Caco-2 (cell line): ENCODE measurements around the gene GABPA. TPM values are rescaled to one million over a fixed set of nuclear protein-coding genes. Genes with fewer than 3 reads are reported as not detected.
"Not testable (repeated sequence)": the region's sequence is repeated elsewhere in the genome, so short reads cannot be mapped to it uniquely, and the experiment has no call there.

Experiments used
- BruUV-seq: library from RNA; stranded (reverse); fragments of 400-500 nt; replicated peaks from 2 replicates; lab custom pipeline; 2021; lab: Mats Ljungman, UMichigan
- CTCF ChIA-PET: fragments of 300-600 bp; sonication (Branson Sonifier 250); formaldehyde crosslinking; loops from one replicate; lab custom pipeline; 2022; ENCODE audit warnings: antibody characterized with exemption; lab: Charles Lee
- POLR2A ChIA-PET: fragments of 300-600 bp; sonication (Branson Sonifier 250); formaldehyde crosslinking; loops from one replicate; lab custom pipeline; 2022; ENCODE audit warnings: antibody characterized with exemption; lab: Charles Lee
- DNase-seq, 2 experiments: peaks; one replicate each; pipeline versions ENCODE4 v3.0.0 to v3.0.0-alpha.2; 2020 to 2022
- H3K27me3 ChIP-seq: replicated peaks from 2 replicates; pipeline ENCODE4 v1.6.0; 2011; ENCODE audit warnings: low read length; ENCODE audit not compliant: control insufficient read depth, insufficient read depth
- H3K36me3 ChIP-seq: 2 replicates; pipeline ENCODE4 v1.5.1; 2011; ENCODE audit warnings: low read length; ENCODE audit not compliant: control insufficient read depth, insufficient read depth
- H3K4me1 ChIP-seq: fragments of 250-450 bp; sonication (Bioruptor Pico); 2 replicates; pipeline ENCODE4 v1.5.1; 2020; ENCODE audit warnings: mild to moderate bottlenecking
- H3K4me3 ChIP-seq: 2 replicates; pipeline ENCODE4 v1.5.1; 2011; ENCODE audit warnings: low read depth, mild to moderate bottlenecking, control low read depth, low read length
- H3K9me3 ChIP-seq: fragments of 250-450 bp; sonication (Bioruptor Pico); 2 replicates; pipeline ENCODE4 v1.5.1; 2020; ENCODE audit warnings: mild to moderate bottlenecking, moderate library complexity
- H3K27ac Mint-ChIP-seq: one replicate; pipeline ENCODE4 v1.8.0; 2022; ENCODE audit warnings: mixed read lengths; ENCODE audit not compliant: unreplicated experiment
- H3K27me3 Mint-ChIP-seq: one replicate; pipeline ENCODE4 v1.8.0; 2022; ENCODE audit warnings: mixed read lengths; ENCODE audit not compliant: insufficient read depth, unreplicated experiment
- H3K36me3 Mint-ChIP-seq: one replicate; pipeline ENCODE4 v1.8.0; 2022; ENCODE audit warnings: mild to moderate bottlenecking, mixed read lengths; ENCODE audit not compliant: insufficient read depth, unreplicated experiment
- H3K4me1 Mint-ChIP-seq: one replicate; pipeline ENCODE4 v1.8.0; 2022; ENCODE audit warnings: low read depth, mixed read lengths; ENCODE audit not compliant: unreplicated experiment
- H3K4me3 Mint-ChIP-seq: one replicate; pipeline ENCODE4 v1.8.0; 2022; ENCODE audit warnings: mild to moderate bottlenecking, moderate library complexity, mixed read lengths; ENCODE audit not compliant: unreplicated experiment
- H3K9me3 Mint-ChIP-seq: one replicate; pipeline ENCODE4 v1.8.0; 2022; ENCODE audit warnings: mixed read lengths; ENCODE audit not compliant: unreplicated experiment
- intact Hi-C: fragments of 100-400 bp; cut with micrococcal nuclease; formaldehyde crosslinking; loops from one replicate; pipeline ENCODE4 v1.10.0; 2022; ENCODE audit not compliant: unreplicated experiment
- total RNA-seq: library from RNA; stranded (reverse); gene quantifications from 2 replicates; pipeline ENCODE4 v1.2.3, GENCODE V29; 2022
- TF ChIP-seq, protein P1 (sequence below), 2 experiments: fragments of 200-600 bp in 1 of 2; IDR thresholded peaks; 1 replicate in 1 of 2; 2 replicates in 1 of 2; pipeline versions ENCODE4 v1.5.1 to v1.8.0; 2011 to 2022; ENCODE audit warnings: antibody characterized with exemption in 1 of 2, control low read depth in 1 of 2, inconsistent platforms in 1 of 2, low read depth in 1 of 2, low read length in 1 of 2, mild to moderate bottlenecking in 1 of 2, moderate library complexity in 1 of 2; ENCODE audit not compliant: insufficient read depth in 1 of 2, severe bottlenecking in 1 of 2, unreplicated experiment in 1 of 2

GABPA gene
- total RNA-seq, 1 experiment from 2014 or later, result 17.4 TPM

DNA sequence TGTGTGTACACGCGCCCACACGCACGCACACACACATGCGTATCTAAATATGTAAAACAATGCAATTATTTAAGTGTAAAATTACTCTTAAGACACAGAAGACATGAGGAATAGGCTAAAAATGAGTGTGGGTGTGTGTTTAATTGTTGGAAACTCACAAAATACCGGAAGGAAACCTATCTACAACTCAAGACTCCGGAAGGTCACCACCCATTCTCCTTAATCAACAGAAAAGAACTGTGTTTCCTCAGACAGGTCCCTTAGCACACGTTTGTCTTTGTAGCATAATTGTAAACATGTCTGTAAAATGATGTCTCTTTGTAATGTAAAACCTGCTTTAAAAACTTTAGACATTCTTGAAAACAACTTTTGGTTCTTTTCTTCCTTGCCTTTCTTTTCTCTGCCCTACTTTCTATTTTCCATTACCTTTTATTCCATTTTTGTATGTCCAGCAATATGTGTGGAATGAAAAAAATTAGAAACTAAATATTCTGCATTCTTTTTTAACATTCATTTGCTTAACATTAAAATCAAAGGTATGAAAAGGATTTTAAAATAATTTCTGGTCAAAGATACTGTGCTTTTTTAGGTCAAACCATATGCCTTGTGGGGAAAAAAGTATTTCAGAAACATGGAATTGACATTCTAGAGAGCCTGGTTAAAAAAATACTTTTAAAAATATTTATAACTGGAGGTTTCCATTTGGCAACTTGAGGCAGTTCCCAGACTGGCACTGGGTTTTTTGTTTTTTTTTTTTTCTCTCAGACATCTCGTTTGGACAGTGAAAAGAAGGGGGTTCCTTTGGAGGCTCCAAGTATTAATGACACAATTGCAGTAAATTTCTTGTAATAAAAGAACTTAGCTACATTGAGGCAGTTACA, 46.3 kb upstream of the GABPA start:
- intact Hi-C loops, result no loop called here

DNA sequence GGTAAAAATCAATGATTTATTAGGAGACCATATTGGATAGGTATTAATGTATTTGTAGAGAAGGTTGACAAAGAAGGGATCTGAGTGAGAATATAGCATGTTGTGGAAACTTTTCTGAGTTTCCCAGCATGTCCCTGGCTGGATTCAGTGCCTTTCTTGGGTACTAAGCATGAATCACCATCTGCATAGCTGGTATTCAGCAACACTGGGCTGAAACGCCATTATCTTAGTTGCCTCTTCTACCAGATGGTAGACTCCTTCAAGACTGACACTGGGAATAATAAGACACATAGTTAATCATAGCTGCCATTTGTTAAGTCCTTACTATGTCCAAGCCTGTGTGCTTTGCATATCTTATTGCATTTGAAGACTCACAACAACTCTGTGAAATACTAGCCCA, 45.5 kb upstream of the GABPA start:
- intact Hi-C loops, result no loop called here
- H3K27me3 ChIP-seq, result no peaks in the 10 kb centered on the region
- no TSS peak for BruUV-seq

More for the DNA sequence above, 46.3 kb upstream of the GABPA start:
- Histone ChIP-seq H3K36me3 (no peaks in the 10 kb centered on the region), H3K27me3 (no peaks in the 10 kb centered on the region), H3K9me3 (no peaks in the 10 kb centered on the region), H3K4me1 (no peaks in the 10 kb centered on the region), H3K4me3 (no peak overlapping the region)
- no peaks in the 10 kb centered on the region for H3K36me3 Mint-ChIP-seq
- ChIA-PET POLR2A (no interaction called here), CTCF (no interaction called here)
- TF ChIP-seq, protein P1, sequence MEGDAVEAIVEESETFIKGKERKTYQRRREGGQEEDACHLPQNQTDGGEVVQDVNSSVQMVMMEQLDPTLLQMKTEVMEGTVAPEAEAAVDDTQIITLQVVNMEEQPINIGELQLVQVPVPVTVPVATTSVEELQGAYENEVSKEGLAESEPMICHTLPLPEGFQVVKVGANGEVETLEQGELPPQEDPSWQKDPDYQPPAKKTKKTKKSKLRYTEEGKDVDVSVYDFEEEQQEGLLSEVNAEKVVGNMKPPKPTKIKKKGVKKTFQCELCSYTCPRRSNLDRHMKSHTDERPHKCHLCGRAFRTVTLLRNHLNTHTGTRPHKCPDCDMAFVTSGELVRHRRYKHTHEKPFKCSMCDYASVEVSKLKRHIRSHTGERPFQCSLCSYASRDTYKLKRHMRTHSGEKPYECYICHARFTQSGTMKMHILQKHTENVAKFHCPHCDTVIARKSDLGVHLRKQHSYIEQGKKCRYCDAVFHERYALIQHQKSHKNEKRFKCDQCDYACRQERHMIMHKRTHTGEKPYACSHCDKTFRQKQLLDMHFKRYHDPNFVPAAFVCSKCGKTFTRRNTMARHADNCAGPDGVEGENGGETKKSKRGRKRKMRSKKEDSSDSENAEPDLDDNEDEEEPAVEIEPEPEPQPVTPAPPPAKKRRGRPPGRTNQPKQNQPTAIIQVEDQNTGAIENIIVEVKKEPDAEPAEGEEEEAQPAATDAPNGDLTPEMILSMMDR (IDR thresholded peaks at IDR 0.05; ENCODE audit: insufficient read depth in 1 of 2, low read depth in 1 of 2, low read length in 1 of 2, severe bottlenecking in 1 of 2, unreplicated experiment in 1 of 2), result no peak
- DNase-seq, result no peak
- no peaks in the 10 kb centered on the region for H3K4me1 Mint-ChIP-seq
- no peak overlapping the region for H3K27ac Mint-ChIP-seq
- no peaks in the 10 kb centered on the region for H3K9me3 Mint-ChIP-seq
- peaks cover 14% of the 10 kb centered on the region for H3K27me3 Mint-ChIP-seq
- no peak overlapping the region for H3K4me3 Mint-ChIP-seq
- no TSS peak for BruUV-seq

DNA sequence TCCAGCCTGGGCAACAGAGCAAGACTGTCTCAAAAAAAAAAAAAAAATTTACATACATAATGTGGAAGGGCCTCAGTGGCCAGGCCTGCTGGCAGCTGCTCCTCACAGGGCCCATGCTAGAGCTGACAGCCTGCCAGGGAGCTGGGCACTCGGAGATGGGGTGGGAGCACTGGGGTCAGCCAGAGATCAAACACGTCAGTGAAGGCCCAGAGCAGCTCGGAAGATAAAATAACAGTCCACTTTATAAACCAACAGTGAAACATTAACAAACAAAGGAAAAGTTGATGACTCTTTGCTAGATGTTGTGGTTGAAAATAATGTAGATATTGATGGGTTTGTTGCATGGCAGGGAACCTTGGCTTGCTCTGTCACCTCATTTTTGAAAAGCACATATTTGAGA, 42.8 kb upstream of the GABPA start:
- TF ChIP-seq, protein P1 (IDR thresholded peaks at IDR 0.05; ENCODE audit: insufficient read depth in 1 of 2, low read depth in 1 of 2, low read length in 1 of 2, severe bottlenecking in 1 of 2, unreplicated experiment in 1 of 2), result no peak
- no peak overlapping the region for H3K27ac Mint-ChIP-seq
- H3K27me3 Mint-ChIP-seq, result peaks cover 9% of the 10 kb centered on the region
- H3K4me3 Mint-ChIP-seq, result no peak overlapping the region
- POLR2A ChIA-PET, result no interaction called here
- H3K4me3 ChIP-seq, result no peak overlapping the region
- H3K36me3 ChIP-seq, result no peaks in the 10 kb centered on the region
- CTCF ChIA-PET, result no interaction called here
- no peaks in the 10 kb centered on the region for H3K36me3 Mint-ChIP-seq
- H3K9me3 Mint-ChIP-seq, result no peaks in the 10 kb centered on the region
- H3K27me3 ChIP-seq, result no peaks in the 10 kb centered on the region
- no TSS peak for BruUV-seq
- no peaks in the 10 kb centered on the region for H3K9me3 ChIP-seq
- no peaks in the 10 kb centered on the region for H3K4me1 Mint-ChIP-seq
- intact Hi-C loops, result no loop called here
- DNase-seq, result no peak
- H3K4me1 ChIP-seq, result no peaks in the 10 kb centered on the region

More for the DNA sequence above, 45.5 kb upstream of the GABPA start:
- Mint-ChIP-seq H3K4me3 (no peak overlapping the region), H3K4me1 (no peaks in the 10 kb centered on the region), H3K9me3 (no peaks in the 10 kb centered on the region), H3K27me3 (peaks cover 14% of the 10 kb centered on the region), H3K36me3 (no peaks in the 10 kb centered on the region), H3K27ac (no peak overlapping the region)
- Histone ChIP-seq H3K4me1 (no peaks in the 10 kb centered on the region), H3K9me3 (no peaks in the 10 kb centered on the region), H3K4me3 (no peak overlapping the region), H3K36me3 (no peaks in the 10 kb centered on the region)
- DNase-seq, result no peak
- ChIA-PET CTCF (no interaction called here), POLR2A (no interaction called here)
- TF ChIP-seq, protein P1 (IDR thresholded peaks at IDR 0.05; ENCODE audit: insufficient read depth in 1 of 2, low read depth in 1 of 2, low read length in 1 of 2, severe bottlenecking in 1 of 2, unreplicated experiment in 1 of 2), result no peak

DNA sequence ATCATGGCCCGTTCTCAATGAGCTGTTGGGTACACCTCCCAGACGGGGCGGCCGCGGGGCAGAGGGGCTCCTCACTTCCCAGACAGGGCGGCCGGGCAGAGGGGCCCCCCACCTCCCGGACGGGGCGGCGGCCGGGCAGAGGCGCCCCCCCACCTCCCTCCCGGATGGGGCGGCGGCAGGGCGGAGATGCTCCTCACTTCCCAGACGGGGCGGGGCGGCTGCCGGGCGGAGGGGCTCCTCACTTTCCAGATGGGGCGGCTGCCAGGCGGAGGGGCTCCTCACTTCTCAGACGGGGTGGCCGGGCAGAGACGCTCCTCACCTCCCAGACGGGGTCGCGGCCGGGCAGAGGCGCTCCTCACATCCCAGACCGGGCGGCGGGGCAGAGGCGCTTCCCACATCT, 39.3 kb upstream of the GABPA start:
- POLR2A ChIA-PET, H3K9me3 Mint-ChIP-seq, H3K27ac Mint-ChIP-seq, DNase-seq, CTCF ChIA-PET, BruUV-seq, intact Hi-C loops, H3K9me3 ChIP-seq, H3K27me3 ChIP-seq, H3K36me3 ChIP-seq, H3K4me3 Mint-ChIP-seq, H3K4me3 ChIP-seq, H3K36me3 Mint-ChIP-seq, H3K4me1 Mint-ChIP-seq, H3K27me3 Mint-ChIP-seq, H3K4me1 ChIP-seq: not testable (repeated sequence)
